Activated CD4-positive, alpha-beta T cell treated with anti-CD3 and anti-CD28 coated beads for 1 hour (primary cell): ENCODE results near the gene REM2.
"Not testable (repeated sequence)": the region's sequence is repeated elsewhere in the genome, so short reads cannot be mapped to it uniquely, and the experiment has no call there.

Experiments used
- DNase-seq: peaks from one replicate; pipeline ENCODE4 v3.0.0-alpha.2; 2020

The REM2 gene

DNA sequence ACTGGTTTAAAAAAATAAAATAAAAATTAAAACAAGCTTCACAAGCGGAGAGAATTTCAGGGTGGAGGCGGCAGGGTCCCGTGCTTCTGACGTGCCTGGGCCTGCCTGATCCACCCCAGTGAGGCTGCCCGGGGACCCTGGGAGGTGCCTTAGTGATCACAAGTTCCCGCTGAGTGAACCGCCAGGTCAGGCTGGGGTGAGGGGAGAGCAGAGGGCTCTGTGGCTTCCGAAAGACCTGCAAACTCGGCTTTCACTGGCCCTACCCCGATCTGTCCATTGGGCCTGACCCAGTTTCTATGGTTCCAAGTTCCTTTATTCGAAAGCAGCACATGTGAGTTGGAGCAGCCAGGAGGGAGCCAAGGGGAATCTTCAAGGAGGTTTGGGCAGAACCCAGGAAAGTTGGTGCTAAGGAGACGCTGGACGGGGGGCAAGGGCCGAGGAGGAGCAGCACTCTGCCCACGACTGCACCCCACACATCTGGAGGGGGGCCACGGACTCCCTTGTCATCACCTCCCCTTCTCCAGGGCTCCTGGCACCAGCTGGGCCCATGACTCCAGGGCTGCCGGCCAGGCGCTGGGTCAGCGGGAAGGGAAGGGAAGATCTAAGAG, 33.7 kb upstream of the REM2 start:
- no peak for DNase-seq

DNA sequence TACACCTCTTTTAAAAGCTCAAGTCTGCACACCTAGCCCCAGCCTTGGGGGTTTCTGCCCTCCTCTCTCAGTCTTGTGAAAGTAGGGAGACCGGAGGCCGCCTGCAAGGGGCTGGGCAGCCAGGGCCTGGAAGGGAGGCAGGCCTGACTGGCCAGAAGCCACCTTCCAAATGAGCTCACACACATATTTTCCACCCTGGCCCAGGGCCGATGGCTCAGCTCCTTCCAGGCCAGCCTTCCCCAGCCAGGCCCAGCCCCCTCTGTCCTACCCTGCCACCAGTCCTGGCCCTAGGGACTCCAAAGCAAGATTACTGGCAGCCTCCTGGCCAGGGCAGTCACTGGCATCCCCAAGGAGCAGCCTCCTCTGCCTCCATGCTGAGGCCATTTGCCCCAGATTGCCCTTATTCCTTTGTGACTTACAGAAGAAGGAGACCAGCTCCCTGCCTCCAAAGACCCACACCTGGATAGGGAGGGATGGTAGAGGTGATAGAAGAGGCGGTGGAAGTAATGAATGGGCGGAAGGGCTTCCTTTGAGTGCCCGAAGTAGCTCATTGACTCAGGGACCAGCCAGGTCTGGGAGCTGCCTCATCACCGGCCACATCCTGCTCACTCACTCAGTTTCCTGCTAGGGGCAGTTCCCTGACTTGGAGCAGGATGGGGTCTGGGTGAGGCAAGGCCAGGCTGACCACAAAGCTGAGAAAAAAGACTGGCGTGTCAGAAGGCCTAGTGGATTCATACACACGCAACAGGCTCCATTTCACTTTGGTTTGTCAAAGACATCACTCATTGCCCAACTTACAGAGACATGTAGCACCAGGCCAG, 31.9 kb upstream of the REM2 start:
- DNase-seq, result no peak

DNA sequence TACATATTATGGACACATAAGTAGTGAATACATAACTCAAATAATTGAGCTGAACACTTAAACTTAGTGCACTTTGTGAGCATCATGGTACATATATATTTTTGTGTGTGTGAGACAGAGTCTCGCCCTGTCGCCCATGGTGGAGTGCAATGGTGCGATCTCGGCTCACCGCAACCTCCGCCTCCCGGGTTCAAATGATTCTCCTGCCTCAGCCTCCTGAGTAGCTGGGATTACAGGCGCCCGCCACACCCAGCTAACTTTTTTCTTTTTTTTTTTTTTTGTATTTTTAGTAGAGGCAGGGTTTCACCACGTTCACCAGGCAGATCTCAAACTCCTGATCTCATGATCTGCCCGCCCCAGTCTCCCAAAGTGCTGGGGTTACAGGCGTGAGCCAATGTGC, 30.8 kb upstream of the REM2 start:
- not testable (repeated sequence) for DNase-seq

DNA sequence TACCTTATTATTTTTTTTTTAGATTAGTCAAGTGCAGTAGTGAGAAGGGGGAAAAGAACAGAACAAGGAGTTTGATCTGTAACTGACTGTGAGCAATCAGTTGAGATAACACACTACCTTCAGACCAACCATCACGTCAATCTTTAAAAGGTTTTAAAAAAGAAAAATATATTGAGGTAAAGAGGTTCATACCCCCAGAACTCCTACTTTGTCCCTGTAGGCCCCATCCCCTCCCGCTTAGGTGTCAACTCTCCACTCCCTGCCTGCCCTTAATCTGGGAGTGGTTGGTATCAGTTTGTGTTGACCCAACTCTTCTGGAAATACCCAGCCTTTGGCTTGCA, 30.5 kb upstream of the REM2 start:
- no peak for DNase-seq

DNA sequence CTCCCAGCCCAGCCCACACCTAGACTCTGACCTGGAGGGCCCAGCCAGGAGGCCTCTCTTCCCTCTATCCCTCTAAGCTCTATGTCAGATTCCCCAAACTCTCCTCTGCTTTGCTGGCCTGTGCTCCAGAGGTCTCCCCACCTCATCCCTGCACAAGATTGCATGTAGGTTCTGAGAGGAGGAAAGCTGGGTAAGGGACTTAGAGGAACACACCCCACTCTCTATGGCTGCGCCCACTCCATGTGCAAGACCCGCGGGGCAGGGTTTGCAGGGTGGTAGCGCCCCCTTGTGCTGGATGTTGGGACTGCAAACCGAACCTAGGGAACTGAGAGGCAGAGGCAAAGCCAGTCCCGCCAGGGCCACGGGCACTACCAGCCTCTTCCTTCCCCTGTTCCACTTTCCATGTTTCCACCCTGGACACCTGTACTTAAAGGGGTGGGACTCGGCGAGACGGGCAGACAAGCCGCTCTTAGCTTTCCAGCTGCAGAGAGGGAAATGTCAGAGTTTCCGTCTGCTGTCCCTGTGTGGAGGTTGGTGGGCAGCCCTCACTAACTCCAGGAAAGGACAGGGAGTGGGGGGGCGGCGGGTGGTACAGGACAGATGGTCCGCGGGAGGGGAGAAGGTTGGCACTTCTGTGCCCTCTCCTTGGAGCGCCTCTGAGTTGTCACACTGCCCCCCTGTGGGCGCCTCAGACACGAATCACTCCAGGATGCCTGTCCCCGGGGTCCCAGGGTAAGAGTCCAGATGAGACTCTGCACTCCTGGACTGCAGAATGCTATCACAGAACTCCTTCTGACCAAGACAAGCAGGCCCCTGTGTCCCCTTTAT, 29.9 kb upstream of the REM2 start:
- DNase-seq, result peak; percentile 82

DNA sequence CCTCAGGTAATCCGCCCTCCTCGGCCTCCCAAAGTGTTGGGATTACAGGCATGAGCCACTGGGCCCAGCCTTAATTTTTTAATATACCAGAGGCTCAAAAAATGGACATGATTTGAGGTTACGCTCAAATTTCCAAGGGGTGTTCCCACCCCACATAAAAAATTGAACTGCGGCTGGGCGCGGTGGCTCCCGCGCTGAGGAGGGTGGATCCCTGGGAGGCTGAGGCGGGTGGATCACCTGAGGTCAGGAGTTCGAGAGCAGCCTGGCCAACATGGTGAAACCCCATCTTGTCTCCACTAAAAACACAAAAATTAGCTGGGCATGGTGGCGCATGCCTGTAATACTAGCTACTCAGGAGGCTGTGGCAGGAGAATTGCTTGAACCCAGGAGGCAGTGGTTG, 28.7 kb upstream of the REM2 start:
- not testable (repeated sequence) for DNase-seq

DNA sequence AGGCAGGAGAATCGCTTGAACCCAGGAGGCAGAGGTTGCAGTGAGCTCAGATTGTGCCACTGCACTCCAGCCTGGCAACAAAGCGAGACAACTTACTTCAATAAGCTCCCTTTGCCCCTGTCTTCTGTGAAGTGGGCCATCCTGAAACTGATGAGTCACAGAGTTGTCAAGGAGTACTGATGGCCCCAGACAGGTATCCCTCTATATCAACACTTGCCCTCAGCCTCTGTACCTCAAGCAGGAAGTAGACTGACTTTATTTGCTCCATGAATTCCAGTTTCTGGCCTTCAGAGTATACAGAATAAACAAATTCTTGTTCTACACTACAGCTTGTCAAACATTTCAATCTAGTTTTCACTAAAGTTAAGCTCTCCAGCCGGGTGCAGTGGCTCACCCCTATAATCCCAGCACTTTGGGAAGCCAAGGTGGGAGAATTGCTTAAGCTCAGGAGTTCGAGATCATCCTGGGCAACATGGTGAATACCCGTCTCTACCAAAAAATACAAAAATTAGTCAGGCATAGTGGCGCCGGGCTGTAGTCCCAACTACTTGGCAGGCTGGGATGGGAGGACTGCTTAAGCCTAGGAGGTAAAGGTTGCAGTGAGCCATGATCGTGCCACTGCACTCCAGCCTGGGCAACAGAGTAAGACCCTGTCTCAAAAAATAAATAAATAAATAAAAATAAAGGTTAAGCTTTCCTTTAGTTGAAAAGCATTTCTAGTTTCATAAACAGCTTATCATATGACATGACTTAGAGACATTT, 27.9 kb upstream of the REM2 start:
- DNase-seq, result no peak

DNA sequence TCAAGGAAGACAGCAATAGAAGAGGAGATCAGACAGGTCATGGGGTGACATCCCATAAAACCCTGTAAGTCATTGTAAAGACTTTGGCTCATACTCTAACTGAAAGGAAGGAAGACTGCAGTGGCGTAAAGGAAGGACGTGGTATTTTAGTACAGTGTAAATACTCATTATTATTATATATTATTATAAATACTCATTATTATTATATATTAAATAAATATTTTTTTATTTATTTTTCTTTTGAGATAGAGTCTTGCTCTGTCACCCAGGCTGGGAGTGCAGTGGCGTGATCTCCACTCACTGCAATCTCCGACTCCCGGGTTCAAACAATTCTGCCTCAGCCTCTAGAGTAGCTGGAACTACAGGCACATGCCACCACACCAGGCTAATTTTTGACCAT, 26.6 kb upstream of the REM2 start:
- no peak for DNase-seq

DNA sequence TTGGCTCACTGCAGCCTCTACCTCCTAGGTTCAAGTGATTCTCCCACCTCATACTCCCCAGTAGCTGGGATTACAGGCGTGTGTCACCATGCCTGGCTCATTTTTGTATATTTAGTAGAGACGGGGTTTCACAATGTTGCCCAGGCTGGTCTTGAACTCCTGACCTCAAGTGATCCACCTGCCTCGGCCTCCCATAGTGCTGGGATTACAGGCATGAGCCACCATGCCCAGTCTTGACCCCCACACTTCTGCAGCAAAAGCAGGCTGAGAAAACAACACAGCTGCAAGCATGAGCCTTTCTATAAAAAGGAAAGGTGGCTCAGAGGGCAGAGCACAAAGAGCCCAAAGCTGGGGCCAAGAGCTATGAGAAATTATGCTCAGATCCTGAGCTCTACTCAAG, 22.6 kb upstream of the REM2 start:
- DNase-seq, result not testable (repeated sequence)

DNA sequence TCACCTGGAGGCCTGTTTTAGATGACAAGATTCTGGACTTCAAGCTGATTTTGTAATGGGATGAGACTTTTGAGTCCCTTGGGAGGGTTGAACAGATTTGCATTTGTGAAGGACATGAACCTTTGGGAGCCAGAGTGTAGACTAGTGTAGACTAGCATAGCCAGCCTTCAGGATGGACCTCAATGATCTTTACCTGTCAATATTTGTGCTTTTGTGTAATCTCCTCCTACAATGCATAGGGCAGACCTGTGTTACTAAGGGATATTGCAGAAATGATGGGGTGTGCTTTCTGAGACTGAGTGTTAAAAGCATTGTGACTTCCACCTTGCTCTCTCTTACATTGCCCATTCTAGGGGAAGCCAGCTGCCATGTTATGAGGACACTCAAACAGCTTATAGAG, 21.4 kb upstream of the REM2 start:
- DNase-seq, result no peak

DNA sequence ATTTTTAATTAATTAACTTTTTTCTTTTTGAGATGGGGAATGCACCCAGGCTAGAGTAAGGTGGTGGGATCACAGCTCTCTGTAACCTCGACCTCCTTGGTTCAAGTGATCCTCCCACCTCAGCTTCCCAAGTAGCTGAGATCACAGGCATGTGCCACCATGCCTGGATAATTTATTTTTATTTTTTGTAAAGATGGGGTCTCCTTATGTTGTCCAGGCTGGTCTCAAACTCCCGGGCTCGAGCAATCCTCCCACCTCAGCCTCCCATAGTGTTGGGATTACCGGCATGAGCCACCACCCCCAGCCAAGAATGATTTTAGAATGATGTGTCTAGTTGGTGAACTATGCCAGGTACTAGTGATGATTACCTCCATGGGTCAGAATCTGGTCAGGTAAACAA, 18.0 kb upstream of the REM2 start:
- DNase-seq, result no peak

DNA sequence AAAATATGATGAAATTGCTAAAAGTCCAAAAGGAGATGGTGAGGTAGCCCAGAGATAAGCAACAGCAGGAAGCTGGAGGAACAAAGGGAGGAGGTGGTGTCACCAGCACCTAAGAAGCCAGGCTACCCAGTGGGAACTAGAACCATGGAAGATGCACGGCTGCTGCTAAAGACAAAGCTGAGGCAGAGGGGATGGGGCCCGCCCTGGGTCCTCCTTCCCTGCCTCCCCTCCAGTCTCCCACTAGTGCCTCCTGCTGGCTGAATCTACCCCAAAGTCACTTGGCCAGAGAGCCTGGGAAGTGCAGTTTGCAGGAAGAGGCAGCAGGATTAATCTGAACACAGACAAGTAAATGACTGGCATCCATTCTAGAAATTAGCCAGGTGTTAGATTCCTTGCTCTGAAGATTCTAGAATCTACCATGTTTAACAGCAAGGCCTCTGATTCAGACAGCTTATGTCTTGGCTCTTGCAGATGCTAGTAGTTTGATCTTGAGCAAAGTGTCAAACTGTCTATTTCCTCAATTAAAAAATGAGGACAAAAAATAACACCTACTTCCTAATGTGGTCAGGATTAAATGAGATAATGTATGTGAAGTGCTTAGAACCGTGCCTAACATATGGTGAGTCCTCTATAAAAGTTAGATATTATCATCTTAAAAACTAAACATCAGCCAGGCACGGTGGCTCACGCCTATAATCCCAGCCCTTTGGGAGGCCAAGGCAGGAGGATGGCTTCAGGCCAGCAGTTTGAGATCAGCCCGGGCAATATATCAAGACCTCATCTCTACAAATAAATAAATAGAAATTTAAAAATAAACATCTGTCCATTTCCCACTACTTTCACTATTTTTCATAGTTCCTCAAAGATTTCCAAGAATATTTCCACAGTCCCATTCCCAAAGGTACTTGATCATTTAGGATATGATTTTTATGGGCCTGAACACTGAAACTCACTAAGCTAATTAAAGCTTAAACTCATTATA, 17.3 kb upstream of the REM2 start:
- DNase-seq, result no peak

DNA sequence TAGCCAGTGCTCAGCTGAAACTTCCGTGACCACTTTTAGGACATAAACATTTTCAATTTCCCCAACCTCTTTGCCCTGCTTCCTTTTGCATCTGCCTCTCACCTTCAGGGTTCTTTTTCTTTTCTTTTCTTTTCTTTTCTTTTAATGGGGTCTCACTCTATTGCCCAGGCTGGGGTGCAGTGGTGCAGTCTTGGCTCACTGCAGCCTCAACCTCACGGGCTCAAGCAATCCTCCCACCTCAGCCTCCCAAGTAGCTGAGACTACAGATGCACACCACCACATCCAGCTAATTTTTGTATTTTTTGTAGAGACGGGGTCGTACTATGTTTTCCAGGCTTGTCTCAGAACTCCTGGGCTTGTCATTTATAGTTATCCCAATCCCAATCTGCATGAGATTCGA, 16.1 kb upstream of the REM2 start:
- no peak for DNase-seq

DNA sequence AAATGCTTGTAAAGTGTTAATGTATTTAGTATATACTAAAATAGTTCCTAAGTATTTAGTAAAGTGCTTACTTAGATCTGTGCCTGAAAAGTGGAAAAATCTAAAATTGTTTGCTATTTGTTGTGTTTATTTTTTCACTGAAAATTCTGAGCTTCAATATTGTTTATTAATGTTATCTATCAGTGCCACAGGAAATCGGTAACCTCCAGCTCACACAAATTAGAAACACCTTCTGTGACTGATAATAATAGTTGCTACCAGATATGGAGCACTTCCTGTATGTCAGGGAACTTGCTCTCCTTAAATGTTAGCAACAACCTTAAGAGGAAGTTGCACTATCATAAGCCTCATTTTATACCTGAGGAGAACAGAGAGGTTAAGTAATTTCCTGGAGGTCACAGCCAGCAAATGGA, 12.2 kb upstream of the REM2 start:
- no peak for DNase-seq

DNA sequence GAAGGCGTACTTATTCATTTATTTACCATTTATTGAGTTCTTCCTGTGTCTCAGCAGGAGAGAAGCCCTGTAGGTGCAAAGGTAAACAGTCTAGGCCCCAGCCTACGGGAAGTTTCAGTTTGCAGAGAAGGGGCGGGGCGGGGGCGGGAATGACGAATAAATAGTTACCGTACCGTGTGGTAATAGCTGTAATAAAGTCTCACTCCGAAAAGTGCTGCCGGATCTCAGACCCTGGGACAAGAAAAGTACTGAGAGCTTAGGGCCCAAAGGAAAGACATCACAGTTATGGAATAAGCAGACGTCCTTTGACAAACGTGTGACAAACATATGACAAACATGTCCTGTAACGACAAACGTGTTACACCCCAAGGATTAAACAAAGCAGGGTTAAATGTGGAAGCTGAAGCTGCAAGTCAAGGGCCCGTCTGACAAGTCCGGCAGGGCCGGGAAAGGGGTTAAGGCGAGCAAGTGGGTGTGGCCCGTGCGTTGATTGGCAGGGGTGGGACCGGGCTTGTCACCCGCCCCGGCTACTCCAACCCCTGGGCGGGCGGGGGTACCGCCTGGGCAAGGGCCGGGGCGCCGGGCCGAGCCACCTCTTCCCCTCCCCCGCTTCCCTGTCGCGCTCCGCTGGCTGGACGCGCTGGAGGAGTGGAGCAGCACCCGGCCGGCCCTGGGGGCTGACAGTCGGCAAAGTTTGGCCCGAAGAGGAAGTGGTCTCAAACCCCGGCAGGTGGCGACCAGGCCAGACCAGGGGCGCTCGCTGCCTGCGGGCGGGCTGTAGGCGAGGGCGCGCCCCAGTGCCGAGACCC, 11.6 kb upstream of the REM2 start, which contains the start of gene LRP10:
Gene LRP10 (plus strand): TSS at position 517 of the 809 bp plus-strand sequence. CDS start 564 bp downstream, outside the sequence.
- peak; percentile 66 for DNase-seq

DNA sequence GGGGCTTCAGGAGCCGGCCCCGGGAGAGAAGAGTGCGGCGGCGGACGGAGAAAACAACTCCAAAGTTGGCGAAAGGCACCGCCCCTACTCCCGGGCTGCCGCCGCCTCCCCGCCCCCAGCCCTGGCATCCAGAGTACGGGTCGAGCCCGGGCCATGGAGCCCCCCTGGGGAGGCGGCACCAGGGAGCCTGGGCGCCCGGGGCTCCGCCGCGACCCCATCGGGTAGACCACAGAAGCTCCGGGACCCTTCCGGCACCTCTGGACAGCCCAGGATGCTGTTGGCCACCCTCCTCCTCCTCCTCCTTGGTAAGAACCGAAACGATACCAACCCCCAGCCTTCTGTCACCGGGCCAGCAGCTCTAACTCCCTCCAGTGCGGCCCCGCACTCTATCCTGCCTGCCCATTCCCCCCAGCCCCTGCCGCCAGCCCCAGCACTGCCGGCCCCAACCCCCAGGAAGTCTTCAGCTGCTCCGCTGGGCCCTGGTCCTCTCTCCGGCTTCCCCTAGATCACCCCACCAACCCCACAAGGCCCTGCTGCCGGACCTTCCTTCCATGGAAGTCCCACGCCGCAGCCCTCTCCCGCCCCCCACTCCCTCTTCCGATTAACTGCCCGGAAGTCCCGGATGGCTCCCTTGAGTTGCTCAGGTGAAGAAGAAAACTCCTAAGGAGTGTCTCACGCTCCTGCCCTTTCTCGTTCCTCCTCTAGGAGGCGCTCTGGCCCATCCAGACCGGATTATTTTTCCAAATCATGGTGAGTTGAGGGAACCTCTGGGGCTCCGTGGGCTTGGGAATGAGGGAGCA, 10.8 kb upstream of the REM2 start:
- DNase-seq, result peak; percentile 58

DNA sequence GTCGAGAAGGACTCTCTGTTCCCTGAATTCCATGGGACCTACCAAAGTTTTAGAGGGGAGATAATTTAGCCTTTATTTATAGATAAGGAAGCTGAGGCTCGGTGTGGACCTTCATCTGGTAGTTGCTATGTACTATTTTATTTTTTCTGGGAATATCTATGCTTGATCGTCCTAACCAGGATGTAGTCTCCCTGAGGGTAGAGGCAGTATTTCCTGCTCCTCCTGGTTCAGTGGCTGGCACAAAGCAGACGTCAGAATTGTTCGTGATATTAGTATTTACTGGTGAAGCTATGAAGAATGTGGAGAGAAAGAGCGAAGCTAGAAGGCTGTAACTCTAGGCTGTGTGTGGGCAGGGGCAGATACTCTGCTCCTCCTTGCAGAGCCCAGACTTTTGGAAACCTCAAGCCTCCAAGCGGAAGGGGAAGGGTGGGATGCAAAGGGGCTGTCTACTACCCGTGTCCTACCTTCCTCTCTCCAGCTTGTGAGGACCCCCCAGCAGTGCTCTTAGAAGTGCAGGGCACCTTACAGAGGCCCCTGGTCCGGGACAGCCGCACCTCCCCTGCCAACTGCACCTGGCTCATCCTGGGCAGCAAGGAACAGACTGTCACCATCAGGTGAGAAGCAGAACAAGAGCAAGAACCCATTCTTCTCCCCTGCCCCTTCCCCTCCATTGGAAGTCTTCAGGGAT, 10.0 kb upstream of the REM2 start:
- no peak for DNase-seq

DNA sequence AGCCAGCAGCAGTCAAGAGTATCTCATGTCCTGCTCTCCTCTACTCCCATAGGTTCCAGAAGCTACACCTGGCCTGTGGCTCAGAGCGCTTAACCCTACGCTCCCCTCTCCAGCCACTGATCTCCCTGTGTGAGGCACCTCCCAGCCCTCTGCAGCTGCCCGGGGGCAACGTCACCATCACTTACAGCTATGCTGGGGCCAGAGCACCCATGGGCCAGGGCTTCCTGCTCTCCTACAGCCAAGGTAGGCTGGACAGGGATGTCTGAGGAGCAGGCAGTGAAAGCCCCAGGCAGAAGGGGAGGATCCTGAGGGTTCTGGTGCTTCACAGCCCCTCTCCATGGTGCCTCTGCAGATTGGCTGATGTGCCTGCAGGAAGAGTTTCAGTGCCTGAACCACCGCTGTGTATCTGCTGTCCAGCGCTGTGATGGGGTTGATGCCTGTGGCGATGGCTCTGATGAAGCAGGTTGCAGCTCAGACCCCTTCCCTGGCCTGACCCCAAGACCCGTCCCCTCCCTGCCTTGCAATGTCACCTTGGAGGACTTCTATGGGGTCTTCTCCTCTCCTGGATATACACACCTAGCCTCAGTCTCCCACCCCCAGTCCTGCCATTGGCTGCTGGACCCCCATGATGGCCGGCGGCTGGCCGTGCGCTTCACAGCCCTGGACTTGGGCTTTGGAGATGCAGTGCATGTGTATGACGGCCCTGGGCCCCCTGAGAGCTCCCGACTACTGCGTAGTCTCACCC, 7.8 kb upstream of the REM2 start:
- DNase-seq, result no peak
